GM12801 (cell line): Measurements from ENCODE around the gene CSTPP1.
A peak's percentile ranks its signal among the peaks of the same experiment; 100 is the strongest.

Experiments used
- TF ChIP-seq, protein P1 (sequence below): IDR thresholded peaks from one replicate; pipeline ENCODE4 v1.5.1; 2011; ENCODE audit warnings: control low read depth; ENCODE audit not compliant: insufficient read length; ENCODE audit errors: extremely low read depth

CSTPP1 gene

DNA sequence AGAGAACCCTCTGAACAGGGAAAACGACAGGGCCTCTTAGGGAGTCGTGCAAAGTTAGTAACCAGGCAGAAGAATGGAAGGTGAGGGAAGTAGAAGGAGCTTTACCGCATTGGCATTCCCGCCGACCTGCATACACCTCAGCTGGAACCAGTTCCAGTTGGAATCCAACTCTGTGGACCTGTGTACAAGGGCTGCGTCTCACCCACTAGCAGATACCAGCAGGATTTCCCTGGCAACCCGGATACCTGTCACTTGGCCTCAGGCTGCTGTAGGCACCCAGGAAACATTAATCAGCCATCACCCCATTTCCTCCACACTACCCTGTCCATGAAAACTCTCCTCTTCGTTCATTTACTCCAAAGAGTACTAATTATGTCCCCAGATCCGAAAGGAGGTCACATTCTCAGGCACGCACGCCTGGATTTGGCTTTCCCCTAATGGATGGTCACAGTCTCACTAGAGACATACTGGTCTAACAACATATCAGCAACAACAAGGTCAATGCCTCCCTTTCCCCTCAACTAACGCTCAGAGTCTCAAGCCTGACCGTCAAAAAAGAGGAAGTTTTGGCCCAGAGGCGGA lies 239.3 kb downstream of the CSTPP1 start:
- TF ChIP-seq, protein P1, sequence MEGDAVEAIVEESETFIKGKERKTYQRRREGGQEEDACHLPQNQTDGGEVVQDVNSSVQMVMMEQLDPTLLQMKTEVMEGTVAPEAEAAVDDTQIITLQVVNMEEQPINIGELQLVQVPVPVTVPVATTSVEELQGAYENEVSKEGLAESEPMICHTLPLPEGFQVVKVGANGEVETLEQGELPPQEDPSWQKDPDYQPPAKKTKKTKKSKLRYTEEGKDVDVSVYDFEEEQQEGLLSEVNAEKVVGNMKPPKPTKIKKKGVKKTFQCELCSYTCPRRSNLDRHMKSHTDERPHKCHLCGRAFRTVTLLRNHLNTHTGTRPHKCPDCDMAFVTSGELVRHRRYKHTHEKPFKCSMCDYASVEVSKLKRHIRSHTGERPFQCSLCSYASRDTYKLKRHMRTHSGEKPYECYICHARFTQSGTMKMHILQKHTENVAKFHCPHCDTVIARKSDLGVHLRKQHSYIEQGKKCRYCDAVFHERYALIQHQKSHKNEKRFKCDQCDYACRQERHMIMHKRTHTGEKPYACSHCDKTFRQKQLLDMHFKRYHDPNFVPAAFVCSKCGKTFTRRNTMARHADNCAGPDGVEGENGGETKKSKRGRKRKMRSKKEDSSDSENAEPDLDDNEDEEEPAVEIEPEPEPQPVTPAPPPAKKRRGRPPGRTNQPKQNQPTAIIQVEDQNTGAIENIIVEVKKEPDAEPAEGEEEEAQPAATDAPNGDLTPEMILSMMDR = no peak

GRCh38 chr11:47176328-47177228 lies 240.0 kb downstream of the CSTPP1 start, which contains the start of gene ARFGAP2:
Gene ARFGAP2 (minus strand): TSS chr11:47176879. CDS start chr11:47176853, 26 bp downstream.
- TF ChIP-seq, protein P1 = no peak

DNA sequence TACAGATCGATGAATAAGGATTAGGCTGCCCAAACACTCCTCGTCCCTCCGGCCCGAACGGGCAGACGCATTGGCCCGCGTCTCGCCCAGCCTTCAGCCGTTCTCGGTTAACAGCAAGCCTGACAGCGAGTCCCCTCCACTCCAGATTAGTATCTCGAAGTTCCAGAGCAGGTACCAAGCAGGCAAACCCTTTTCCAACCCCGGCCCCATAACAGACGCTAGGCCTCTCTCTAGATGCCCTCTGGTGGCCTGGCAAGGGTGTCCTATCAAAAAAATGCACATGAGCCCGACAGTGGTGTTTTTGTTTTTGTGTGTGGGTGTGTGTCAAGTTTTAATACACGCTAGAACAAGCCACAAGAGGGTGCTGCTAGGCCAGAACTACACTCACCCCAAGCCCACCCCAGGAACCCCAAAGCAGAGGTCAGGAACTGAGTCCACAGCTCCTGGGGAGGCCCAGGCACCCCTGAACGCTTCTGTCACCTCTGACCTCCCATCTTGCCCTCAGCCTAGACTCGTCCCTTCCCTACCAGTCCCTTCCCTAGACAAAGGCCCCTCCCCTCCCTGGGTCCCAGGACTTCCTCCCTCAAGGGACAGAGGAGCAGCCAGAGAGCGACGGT lies 240.8 kb downstream of the CSTPP1 start:
- TF ChIP-seq, protein P1 = peak; percentile 1

DNA sequence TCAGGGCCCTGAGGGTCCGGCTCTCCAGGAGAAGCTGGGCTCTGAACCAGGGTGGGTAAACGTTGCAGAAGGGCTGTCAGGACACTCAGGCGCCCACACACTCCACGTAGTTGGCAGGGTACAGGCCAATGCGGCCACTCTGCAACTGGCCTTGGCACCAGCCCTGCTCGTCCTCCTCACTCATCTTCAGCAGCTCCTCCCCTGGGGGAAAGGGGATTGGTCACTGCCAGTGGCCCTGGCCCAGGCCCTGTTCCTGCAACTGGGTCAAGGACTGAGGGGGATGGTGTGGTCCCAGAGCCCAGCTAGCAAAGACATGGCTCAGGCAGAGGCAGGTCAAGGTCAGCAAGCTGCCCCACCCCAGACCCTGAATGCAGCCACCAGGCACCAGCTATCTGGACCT lies 241.3 kb downstream of the CSTPP1 start:
- TF ChIP-seq, protein P1 = no peak

DNA sequence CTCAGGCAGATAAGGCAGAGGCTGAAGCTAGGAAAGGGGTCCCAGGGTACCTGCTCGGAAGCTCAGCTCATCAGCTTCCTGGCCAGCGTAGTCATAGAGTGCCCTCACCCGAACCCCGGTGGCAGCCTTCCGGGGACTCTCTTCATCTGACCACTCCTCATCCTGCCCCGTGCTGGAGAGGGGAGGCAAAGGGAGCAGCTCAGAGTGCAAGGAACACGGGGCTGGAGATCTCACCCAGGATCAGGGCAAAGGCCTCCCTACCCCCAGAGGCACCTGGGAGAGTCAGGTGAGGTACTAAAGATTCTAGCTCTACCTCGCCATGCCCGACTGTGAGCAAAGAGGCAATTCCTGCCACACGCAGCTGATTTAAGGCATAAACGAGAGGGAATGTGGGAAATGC lies 241.8 kb downstream of the CSTPP1 start:
- TF ChIP-seq, protein P1 = no peak

DNA sequence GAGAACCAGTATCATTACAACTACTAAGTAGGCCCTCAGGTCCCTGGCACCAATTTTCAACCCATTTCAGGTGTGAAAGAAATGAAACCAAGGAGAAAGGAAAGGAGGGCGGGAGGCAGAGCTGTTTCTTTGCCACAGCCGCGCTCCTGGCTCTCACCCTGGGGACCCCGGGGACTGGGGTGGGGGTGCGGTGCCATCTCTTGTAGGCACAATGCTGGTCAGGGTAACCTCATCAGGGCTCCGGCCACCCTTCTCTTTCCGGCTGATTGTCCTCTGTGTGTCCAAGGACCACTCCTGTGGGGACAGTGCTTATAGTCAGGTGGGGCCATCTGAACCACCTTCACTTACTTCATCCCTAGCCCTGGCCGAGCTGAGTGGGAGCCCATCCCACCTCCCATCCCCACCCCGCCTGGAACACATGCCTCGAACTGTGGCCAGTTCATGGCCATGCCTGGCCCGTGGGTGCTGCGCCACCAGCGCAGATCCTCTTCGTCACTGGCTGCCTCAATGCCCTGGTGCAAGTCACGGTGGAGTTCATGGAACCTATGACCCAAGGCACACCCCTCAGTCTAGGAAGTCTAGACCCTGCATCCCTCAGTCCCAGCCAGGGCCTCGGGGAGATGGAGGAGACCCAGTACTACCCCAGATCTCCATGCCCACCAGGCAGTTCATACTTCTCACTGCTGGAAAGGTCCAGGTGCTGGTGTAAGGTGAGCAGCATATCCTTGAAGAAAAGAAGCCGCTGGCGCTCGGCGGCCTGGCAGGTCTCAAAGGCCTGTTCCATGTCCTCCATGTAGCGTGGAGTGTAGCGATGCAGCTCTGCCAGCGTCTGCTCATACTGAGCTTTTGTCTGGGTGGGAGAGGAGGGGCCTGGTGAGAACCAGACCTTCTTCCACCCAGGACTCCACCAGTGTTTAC lies 242.4 kb downstream of the CSTPP1 start:
- TF ChIP-seq, protein P1 = no peak

DNA sequence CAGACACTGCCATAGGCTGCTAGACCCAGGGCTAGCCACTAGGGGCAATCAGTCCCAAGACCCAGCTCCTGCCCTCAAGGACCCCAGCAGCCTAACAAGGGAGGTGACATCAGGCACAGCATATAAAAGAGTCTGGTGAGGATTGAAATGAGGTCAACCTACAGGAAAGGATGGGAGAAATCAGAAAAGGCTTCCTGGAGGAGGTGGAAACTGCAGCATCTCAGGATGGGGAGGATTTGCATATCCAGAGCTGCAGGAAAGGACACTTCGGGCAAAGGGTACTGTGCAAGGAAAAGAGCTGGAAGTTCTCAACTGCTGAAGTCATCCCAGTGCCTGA lies 243.1 kb downstream of the CSTPP1 start:
- TF ChIP-seq, protein P1 = no peak
